HepG2 (cell line): ENCODE data around the gene PTGDS. TPM values are rescaled to one million over a fixed set of nuclear protein-coding genes. Genes with fewer than 3 reads are reported as not detected.

Experiments used
- FOSL2 ChIP-seq: sonication (generic); formaldehyde crosslinking; IDR thresholded peaks from 2 replicates; pipeline ENCODE4 v1.4.0; 2020; ENCODE audit warnings: missing genetic modification reagents
- HNF4A ChIP-seq: sonication (generic); formaldehyde crosslinking; IDR thresholded peaks from 2 replicates; pipeline ENCODE4 v1.4.0; 2020; ENCODE audit warnings: missing genetic modification reagents
- IKZF4 ChIP-seq: sonication (generic); formaldehyde crosslinking; IDR thresholded peaks from 2 replicates; pipeline ENCODE4 v1.5.1; 2020; ENCODE audit warnings: borderline replicate concordance, mild to moderate bottlenecking, low read depth, missing genetic modification reagents; ENCODE audit errors: not compliant biosample characterization
- KDM2A ChIP-seq: sonication (generic); formaldehyde crosslinking; IDR thresholded peaks from 2 replicates; pipeline ENCODE4 v1.4.0; 2020; ENCODE audit warnings: low read depth, missing genetic modification reagents, borderline replicate concordance
- KDM3A ChIP-seq: IDR thresholded peaks from 2 replicates; pipeline ENCODE4 v1.6.1; 2018; ENCODE audit warnings: low read depth, missing compliant biosample characterization
- REXO4 ChIP-seq: sonication (generic); formaldehyde crosslinking; IDR thresholded peaks from 2 replicates; pipeline ENCODE4 v1.8.0; 2022; ENCODE audit warnings: missing genetic modification reagents, mild to moderate bottlenecking, borderline replicate concordance
- SALL1 ChIP-seq: sonication (generic); formaldehyde crosslinking; IDR thresholded peaks from 2 replicates; pipeline ENCODE4 v1.8.0; 2022; ENCODE audit warnings: mild to moderate bottlenecking, missing genetic modification reagents
- SAP130 ChIP-seq: IDR thresholded peaks from 2 replicates; pipeline ENCODE4 v1.6.1; 2016; ENCODE audit warnings: low read depth
- polyA plus RNA-seq, 8 experiments: library from polyadenylated mRNA; depleted of rRNA in 3 of 8; stranded (reverse) in 7 of 8; unstranded in 1 of 8; fragments of >200 nt; fragmentation: Illumina TruSeq in 4 of 8; extraction: Trizol in 4 of 8; gene quantifications; 2 replicates each; pipeline versions ENCODE4 v1.2.1 to v1.2.3, GENCODE V29; 2011 to 2016; ENCODE audit warnings: low read depth in 4 of 8, missing spikeins in 1 of 8, mixed read lengths in 1 of 8; ENCODE audit not compliant: insufficient read depth in 1 of 8
- total RNA-seq, 5 experiments: library from RNA; depleted of rRNA; stranded (reverse); fragments of >200 nt; fragmentation: Illumina TruSeq; extraction: Trizol; gene quantifications; 2 replicates each; pipeline ENCODE4 v1.2.3, GENCODE V29; 2016; ENCODE audit warnings: low read depth in 1 of 5
- TF ChIP-seq, protein P1 (sequence below): sonication (generic); formaldehyde crosslinking; IDR thresholded peaks from 2 replicates; pipeline ENCODE4 v1.8.0; 2022; ENCODE audit warnings: missing genetic modification reagents, mild to moderate bottlenecking, borderline replicate concordance
- TF ChIP-seq, protein P2 (sequence below): sonication (generic); formaldehyde crosslinking; IDR thresholded peaks from 2 replicates; pipeline ENCODE4 v1.4.0; 2020; ENCODE audit warnings: missing genetic modification reagents
- TF ChIP-seq, protein P3 (sequence below): sonication (generic); formaldehyde crosslinking; IDR thresholded peaks from 2 replicates; pipeline ENCODE4 v1.4.0; 2020; ENCODE audit warnings: low read depth, mild to moderate bottlenecking, missing genetic modification reagents
- TF ChIP-seq, protein P4 (sequence below): sonication (generic); formaldehyde crosslinking; IDR thresholded peaks from 2 replicates; pipeline ENCODE4 v1.5.0; 2020; ENCODE audit warnings: missing genetic modification reagents
- TF ChIP-seq, protein P5 (sequence below): IDR thresholded peaks from 2 replicates; pipeline ENCODE4 v1.6.1; 2016; ENCODE audit warnings: low read depth, borderline replicate concordance
- TF ChIP-seq, protein P6 (sequence below): sonication (generic); formaldehyde crosslinking; IDR thresholded peaks from 2 replicates; pipeline ENCODE4 v1.4.0; 2020; ENCODE audit warnings: missing genetic modification reagents
- TF ChIP-seq, protein P7 (sequence below): sonication (generic); formaldehyde crosslinking; IDR thresholded peaks from 2 replicates; pipeline ENCODE4 v1.5.1; 2020; ENCODE audit warnings: mild to moderate bottlenecking, moderate library complexity, missing genetic modification reagents

The PTGDS gene
- total and polyA plus RNA-seq, 2 of the 13 experiments (the other 11 are each of a cell fraction or from before 2014, with no cell fraction given) = 0.33 to 0.50 TPM

DNA sequence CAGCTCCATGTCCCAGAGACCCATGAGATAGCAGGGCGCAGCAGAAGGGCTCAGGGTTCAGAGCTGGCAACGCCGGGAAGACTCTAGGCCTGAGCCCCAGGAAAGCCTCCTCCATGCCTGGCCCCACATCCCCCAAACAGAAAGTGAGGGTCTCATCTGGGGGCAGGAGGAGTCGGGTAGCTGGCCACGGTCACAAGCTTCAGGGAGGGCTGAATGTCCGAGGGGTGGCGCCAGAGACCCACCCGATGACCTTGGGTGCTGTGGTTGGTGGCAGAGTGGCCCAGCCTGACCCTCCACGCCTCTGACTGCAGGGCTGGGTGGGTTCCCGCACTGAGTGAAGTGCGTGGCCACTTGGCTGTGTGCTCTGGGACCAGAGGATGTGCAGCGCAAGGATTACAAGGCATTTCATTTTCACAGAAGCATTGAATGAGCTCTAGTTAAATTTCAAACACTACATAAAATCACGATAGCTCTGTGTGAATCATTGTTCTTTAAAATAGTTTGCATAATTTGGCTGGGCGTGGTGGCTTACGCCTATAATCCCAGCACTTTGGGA, 29.3 kb upstream of the PTGDS start (continued):
- TF ChIP-seq IKZF4 (CRISPR knock-in tag) = peak; percentile 23
- peak; percentile 44 for TF ChIP-seq SAP130
- peak; percentile 17; the same call in 1 of the 2 replicates for TF ChIP-seq FOSL2 (CRISPR knock-in tag)
- TF ChIP-seq, protein P1, sequence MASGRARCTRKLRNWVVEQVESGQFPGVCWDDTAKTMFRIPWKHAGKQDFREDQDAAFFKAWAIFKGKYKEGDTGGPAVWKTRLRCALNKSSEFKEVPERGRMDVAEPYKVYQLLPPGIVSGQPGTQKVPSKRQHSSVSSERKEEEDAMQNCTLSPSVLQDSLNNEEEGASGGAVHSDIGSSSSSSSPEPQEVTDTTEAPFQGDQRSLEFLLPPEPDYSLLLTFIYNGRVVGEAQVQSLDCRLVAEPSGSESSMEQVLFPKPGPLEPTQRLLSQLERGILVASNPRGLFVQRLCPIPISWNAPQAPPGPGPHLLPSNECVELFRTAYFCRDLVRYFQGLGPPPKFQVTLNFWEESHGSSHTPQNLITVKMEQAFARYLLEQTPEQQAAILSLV (CRISPR knock-in tag) = peak; percentile 40; the same call in 1 of the 2 replicates
- TF ChIP-seq, protein P2, sequence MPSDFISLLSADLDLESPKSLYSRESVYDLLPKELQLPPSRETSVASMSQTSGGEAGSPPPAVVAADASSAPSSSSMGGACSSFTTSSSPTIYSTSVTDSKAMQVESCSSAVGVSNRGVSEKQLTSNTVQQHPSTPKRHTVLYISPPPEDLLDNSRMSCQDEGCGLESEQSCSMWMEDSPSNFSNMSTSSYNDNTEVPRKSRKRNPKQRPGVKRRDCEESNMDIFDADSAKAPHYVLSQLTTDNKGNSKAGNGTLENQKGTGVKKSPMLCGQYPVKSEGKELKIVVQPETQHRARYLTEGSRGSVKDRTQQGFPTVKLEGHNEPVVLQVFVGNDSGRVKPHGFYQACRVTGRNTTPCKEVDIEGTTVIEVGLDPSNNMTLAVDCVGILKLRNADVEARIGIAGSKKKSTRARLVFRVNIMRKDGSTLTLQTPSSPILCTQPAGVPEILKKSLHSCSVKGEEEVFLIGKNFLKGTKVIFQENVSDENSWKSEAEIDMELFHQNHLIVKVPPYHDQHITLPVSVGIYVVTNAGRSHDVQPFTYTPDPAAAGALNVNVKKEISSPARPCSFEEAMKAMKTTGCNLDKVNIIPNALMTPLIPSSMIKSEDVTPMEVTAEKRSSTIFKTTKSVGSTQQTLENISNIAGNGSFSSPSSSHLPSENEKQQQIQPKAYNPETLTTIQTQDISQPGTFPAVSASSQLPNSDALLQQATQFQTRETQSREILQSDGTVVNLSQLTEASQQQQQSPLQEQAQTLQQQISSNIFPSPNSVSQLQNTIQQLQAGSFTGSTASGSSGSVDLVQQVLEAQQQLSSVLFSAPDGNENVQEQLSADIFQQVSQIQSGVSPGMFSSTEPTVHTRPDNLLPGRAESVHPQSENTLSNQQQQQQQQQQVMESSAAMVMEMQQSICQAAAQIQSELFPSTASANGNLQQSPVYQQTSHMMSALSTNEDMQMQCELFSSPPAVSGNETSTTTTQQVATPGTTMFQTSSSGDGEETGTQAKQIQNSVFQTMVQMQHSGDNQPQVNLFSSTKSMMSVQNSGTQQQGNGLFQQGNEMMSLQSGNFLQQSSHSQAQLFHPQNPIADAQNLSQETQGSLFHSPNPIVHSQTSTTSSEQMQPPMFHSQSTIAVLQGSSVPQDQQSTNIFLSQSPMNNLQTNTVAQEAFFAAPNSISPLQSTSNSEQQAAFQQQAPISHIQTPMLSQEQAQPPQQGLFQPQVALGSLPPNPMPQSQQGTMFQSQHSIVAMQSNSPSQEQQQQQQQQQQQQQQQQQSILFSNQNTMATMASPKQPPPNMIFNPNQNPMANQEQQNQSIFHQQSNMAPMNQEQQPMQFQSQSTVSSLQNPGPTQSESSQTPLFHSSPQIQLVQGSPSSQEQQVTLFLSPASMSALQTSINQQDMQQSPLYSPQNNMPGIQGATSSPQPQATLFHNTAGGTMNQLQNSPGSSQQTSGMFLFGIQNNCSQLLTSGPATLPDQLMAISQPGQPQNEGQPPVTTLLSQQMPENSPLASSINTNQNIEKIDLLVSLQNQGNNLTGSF (CRISPR knock-in tag) = no peak
- TF ChIP-seq, protein P3, sequence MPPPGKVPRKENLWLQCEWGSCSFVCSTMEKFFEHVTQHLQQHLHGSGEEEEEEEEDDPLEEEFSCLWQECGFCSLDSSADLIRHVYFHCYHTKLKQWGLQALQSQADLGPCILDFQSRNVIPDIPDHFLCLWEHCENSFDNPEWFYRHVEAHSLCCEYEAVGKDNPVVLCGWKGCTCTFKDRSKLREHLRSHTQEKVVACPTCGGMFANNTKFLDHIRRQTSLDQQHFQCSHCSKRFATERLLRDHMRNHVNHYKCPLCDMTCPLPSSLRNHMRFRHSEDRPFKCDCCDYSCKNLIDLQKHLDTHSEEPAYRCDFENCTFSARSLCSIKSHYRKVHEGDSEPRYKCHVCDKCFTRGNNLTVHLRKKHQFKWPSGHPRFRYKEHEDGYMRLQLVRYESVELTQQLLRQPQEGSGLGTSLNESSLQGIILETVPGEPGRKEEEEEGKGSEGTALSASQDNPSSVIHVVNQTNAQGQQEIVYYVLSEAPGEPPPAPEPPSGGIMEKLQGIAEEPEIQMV = 0 out of 2 replicates have a peak, but pooled peaks have one; percentile 40
- 0 out of 2 replicates have a peak, but pooled peaks have one; percentile 58 for TF ChIP-seq KDM3A (CRISPR knock-in tag)
- TF ChIP-seq KDM2A = peak; percentile 60; the same call in 1 of the 2 replicates
- TF ChIP-seq HNF4A (CRISPR knock-in tag) = peak; percentile 18; the same call in 1 of the 2 replicates
- TF ChIP-seq REXO4 (CRISPR knock-in tag) = no peak
- TF ChIP-seq, protein P4, sequence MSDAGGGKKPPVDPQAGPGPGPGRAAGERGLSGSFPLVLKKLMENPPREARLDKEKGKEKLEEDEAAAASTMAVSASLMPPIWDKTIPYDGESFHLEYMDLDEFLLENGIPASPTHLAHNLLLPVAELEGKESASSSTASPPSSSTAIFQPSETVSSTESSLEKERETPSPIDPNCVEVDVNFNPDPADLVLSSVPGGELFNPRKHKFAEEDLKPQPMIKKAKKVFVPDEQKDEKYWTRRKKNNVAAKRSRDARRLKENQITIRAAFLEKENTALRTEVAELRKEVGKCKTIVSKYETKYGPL (CRISPR knock-in tag) = no peak
- TF ChIP-seq, protein P5, sequence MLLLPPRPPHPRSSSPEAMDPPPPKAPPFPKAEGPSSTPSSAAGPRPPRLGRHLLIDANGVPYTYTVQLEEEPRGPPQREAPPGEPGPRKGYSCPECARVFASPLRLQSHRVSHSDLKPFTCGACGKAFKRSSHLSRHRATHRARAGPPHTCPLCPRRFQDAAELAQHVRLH (CRISPR knock-in tag) = peak; percentile 75; the same call in 1 of the 2 replicates
- TF ChIP-seq, protein P6, sequence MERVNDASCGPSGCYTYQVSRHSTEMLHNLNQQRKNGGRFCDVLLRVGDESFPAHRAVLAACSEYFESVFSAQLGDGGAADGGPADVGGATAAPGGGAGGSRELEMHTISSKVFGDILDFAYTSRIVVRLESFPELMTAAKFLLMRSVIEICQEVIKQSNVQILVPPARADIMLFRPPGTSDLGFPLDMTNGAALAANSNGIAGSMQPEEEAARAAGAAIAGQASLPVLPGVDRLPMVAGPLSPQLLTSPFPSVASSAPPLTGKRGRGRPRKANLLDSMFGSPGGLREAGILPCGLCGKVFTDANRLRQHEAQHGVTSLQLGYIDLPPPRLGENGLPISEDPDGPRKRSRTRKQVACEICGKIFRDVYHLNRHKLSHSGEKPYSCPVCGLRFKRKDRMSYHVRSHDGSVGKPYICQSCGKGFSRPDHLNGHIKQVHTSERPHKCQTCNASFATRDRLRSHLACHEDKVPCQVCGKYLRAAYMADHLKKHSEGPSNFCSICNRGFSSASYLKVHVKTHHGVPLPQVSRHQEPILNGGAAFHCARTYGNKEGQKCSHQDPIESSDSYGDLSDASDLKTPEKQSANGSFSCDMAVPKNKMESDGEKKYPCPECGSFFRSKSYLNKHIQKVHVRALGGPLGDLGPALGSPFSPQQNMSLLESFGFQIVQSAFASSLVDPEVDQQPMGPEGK (CRISPR knock-in tag) = peak; percentile 34; the same call in 1 of the 2 replicates
- TF ChIP-seq SALL1 (CRISPR knock-in tag) = peak; percentile 73; the same call in 1 of the 2 replicates
- TF ChIP-seq, protein P7, sequence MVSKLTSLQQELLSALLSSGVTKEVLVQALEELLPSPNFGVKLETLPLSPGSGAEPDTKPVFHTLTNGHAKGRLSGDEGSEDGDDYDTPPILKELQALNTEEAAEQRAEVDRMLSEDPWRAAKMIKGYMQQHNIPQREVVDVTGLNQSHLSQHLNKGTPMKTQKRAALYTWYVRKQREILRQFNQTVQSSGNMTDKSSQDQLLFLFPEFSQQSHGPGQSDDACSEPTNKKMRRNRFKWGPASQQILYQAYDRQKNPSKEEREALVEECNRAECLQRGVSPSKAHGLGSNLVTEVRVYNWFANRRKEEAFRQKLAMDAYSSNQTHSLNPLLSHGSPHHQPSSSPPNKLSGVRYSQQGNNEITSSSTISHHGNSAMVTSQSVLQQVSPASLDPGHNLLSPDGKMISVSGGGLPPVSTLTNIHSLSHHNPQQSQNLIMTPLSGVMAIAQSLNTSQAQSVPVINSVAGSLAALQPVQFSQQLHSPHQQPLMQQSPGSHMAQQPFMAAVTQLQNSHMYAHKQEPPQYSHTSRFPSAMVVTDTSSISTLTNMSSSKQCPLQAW (CRISPR knock-in tag) = peak; percentile 74; the same call in 1 of the 2 replicates
